Nephron (organoid): Measurements from ENCODE around the gene C1orf87.

Experiments used
- H3K27ac Mint-ChIP-seq, 3 experiments: 2 replicates each; pipeline ENCODE4 v1.8.0; 2020; ENCODE audit warnings: mixed read lengths in 3 of 3, mild to moderate bottlenecking in 2 of 3, moderate library complexity in 1 of 3
- H3K27me3 Mint-ChIP-seq: 2 replicates; pipeline ENCODE4 v1.8.0; 2021; ENCODE audit warnings: low read depth, mild to moderate bottlenecking, moderate library complexity, mixed read lengths
- H3K36me3 Mint-ChIP-seq: 2 replicates; pipeline ENCODE4 v1.8.0; 2020; ENCODE audit warnings: low read depth, mixed read lengths
- H3K4me1 Mint-ChIP-seq: 2 replicates; pipeline ENCODE4 v1.8.0; 2020; ENCODE audit warnings: mixed read lengths
- H3K4me3 Mint-ChIP-seq, 3 experiments: 2 replicates each; pipeline ENCODE4 v1.8.0; 2020; ENCODE audit warnings: mild to moderate bottlenecking in 3 of 3, mixed read lengths in 3 of 3, moderate library complexity in 2 of 3
- H3K9me3 Mint-ChIP-seq: 2 replicates; pipeline ENCODE4 v1.8.0; 2020; ENCODE audit warnings: mixed read lengths
- TF ChIP-seq, protein P1 (sequence below), 3 experiments: fragments of 200-600 bp; sonication (generic); IDR thresholded peaks; one replicate each; pipeline ENCODE4 v1.5.0; 2021; ENCODE audit warnings: antibody characterized with exemption in 3 of 3; ENCODE audit not compliant: unreplicated experiment in 3 of 3

Gene C1orf87

DNA sequence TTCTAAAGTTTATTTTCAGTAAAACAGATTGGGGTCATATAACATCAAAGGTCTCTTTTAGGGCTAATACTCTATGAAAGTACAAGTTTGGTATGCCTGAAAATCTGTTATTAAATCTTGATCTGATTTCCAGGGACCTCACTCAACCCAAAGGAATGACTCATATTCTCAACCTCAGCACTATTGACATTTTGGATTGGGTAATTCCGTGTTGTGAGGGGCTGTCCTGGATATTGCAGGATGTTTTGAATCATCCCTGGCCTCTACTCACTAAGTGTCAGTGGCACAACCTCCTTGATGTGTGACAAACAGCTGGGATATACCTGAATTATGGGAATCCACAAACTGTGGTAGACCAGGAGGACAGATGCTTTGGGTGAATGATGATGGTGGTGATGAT is 95.5 kb downstream of the C1orf87 start:
- peaks cover 35% of the 10 kb centered on the region for H3K4me1 Mint-ChIP-seq

DNA sequence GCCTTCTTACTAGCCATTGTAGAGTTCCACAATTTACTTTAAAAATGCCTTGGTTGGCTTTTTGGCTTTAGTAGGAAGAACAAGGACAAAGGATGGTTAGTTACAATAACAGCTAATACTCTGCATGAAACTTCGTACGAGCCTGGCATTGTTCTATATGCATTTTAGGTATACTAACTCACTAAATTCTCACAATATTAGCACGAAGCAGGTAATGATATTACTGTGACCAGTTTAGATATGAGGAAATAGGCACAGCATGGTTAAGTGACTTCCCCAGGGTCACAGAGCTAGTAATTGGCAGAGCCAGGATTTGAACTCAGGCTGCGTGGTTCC is 96.5 kb downstream of the C1orf87 start:
- TF ChIP-seq, protein P1, sequence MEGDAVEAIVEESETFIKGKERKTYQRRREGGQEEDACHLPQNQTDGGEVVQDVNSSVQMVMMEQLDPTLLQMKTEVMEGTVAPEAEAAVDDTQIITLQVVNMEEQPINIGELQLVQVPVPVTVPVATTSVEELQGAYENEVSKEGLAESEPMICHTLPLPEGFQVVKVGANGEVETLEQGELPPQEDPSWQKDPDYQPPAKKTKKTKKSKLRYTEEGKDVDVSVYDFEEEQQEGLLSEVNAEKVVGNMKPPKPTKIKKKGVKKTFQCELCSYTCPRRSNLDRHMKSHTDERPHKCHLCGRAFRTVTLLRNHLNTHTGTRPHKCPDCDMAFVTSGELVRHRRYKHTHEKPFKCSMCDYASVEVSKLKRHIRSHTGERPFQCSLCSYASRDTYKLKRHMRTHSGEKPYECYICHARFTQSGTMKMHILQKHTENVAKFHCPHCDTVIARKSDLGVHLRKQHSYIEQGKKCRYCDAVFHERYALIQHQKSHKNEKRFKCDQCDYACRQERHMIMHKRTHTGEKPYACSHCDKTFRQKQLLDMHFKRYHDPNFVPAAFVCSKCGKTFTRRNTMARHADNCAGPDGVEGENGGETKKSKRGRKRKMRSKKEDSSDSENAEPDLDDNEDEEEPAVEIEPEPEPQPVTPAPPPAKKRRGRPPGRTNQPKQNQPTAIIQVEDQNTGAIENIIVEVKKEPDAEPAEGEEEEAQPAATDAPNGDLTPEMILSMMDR (IDR thresholded peaks at IDR 0.05; ENCODE audit: unreplicated experiment in 3 of 3), result peak in 1 of 3 experiments; percentile 18
- H3K4me1 Mint-ChIP-seq, result peaks cover 36% of the 10 kb centered on the region
- peak overlapping the region in 2 of 3 experiments; percentile 14 to 25 for H3K27ac Mint-ChIP-seq
- H3K36me3 Mint-ChIP-seq, result no peaks in the 10 kb centered on the region
- H3K27me3 Mint-ChIP-seq, result peaks cover 10% of the 10 kb centered on the region
- H3K4me3 Mint-ChIP-seq, result no peak overlapping the region
- H3K9me3 Mint-ChIP-seq, result no peaks in the 10 kb centered on the region

More for the DNA sequence above, 95.5 kb downstream of the C1orf87 start:
- TF ChIP-seq, protein P1 (IDR thresholded peaks at IDR 0.05; ENCODE audit: unreplicated experiment in 3 of 3), result no peak
- H3K27me3 Mint-ChIP-seq, result peaks cover 6% of the 10 kb centered on the region
- H3K9me3 Mint-ChIP-seq, result no peaks in the 10 kb centered on the region
- H3K27ac Mint-ChIP-seq, result peak overlapping the region in 2 of 3 experiments; percentile 51 to 55
- H3K36me3 Mint-ChIP-seq, result no peaks in the 10 kb centered on the region
- no peak overlapping the region for H3K4me3 Mint-ChIP-seq

DNA sequence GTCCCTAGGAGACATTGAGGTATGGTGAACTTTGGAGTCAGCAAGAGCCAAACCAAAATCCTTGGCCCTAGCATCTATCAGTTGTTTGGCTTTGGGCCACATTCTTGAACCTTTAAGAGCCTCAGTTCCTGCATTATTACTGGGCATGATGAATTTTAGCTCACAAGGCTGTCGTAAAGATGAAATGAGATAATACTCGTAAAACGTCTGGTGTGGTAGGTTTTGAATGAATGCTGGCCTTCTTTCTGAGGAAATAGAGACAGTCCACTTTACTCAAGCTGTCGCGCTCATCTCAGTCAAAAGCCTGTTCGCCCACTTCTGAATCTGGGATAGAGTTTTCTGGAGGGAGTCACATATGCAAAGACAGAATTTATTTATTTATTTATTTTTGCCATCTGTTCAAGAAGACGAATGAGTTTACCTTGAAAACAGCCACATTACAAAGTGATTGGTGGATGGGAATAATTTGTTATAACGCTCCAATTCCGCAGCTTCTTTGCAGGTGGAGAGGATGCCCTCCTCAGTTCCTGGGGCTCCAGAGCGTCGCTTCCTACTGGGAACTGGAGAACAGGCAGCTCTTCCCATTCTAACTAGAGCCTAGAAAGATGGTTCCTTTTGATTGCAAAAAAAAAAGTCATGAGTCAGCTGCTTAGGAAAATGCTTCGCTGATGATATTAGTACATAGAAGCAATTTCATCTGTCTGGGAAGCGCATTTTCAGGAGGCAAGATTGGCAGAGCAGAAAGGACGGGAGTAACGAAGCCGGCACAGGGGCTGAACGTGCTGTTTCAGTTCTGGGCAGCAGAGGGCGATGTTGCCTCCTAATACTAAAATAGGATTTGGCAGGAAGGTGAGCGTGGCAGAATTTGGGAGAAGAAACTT is 97.1 kb downstream of the C1orf87 start:
- Mint-ChIP-seq H3K4me3 (peak overlapping the region; percentile 6 to 15 (median 10)), H3K27me3 (peaks cover 12% of the 10 kb centered on the region), H3K9me3 (no peaks in the 10 kb centered on the region), H3K27ac (peak overlapping the region in 2 of 3 experiments; percentile 14 to 25), H3K4me1 (peaks cover 37% of the 10 kb centered on the region), H3K36me3 (no peaks in the 10 kb centered on the region)
- TF ChIP-seq, protein P1 (IDR thresholded peaks at IDR 0.05; ENCODE audit: unreplicated experiment in 3 of 3), result peak; percentile 90 to 94 (median 91)

DNA sequence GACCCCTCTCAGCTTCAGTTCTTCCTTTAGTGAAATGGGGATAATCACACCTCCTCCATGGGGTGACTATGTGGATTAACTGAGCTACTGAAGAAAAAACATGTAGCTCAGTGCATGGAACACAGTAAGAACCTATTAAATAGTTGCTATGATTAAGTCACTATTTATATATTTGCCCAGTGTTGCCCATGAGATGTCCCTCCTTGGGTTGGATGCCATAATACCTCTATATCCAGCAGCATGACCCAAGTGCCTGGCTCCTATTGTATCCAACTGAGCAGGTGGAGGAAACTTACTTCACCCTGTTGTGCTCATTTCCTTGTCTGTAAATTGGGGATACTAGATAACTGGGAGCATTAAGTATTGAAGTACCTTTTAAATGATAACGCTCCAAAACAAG is 99.9 kb downstream of the C1orf87 start:
- no peak overlapping the region for H3K27ac Mint-ChIP-seq
- no peak overlapping the region for H3K4me3 Mint-ChIP-seq
- no peaks in the 10 kb centered on the region for H3K36me3 Mint-ChIP-seq
- TF ChIP-seq, protein P1 (IDR thresholded peaks at IDR 0.05; ENCODE audit: unreplicated experiment in 3 of 3), result no peak
- peaks cover 22% of the 10 kb centered on the region for H3K4me1 Mint-ChIP-seq
- no peaks in the 10 kb centered on the region for H3K9me3 Mint-ChIP-seq
- peaks cover 14% of the 10 kb centered on the region for H3K27me3 Mint-ChIP-seq

DNA sequence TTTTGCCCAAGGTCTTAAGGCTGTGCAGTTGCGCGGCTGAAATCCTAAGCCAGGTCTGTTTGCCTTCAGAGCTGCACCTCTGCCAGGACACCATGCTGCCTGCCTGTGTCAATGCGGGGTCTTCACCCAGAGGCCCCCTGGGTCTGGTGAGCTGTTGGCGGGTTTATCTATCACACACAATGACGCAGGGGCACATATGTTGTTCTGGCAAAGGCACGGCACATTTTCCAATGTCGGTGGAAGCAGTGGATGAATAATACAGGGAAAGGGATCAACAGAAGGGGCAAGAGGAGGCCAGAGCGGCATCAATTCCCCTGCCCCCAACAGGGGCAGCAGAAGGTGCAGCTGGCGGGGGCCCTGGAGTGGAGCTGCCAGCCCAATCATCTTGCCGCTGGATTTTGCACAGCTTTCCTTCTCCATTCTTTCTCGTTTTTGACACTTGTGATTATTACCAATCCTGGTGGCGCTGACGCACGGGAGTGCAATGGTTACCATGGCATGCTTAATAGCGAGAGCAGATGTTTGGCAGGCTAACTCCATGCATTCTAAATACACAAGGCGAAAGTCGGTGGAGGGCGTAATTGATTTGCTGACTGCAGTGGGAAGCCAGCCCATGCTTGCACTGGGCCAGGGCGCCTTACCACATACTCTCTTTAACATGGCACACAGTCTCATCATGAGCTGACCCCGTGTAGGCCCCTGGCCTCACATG is 101.2 kb downstream of the C1orf87 start:
- peaks cover 14% of the 10 kb centered on the region for H3K27me3 Mint-ChIP-seq
- H3K36me3 Mint-ChIP-seq, result no peaks in the 10 kb centered on the region
- TF ChIP-seq, protein P1 (IDR thresholded peaks at IDR 0.05; ENCODE audit: unreplicated experiment in 3 of 3), result no peak
- H3K27ac Mint-ChIP-seq, result no peak overlapping the region
- peaks cover 32% of the 10 kb centered on the region for H3K4me1 Mint-ChIP-seq
- no peak overlapping the region for H3K4me3 Mint-ChIP-seq
- H3K9me3 Mint-ChIP-seq, result no peaks in the 10 kb centered on the region
